Measurements from ENCODE around the gene SUSD6. TPM values are rescaled to one million over a fixed set of nuclear protein-coding genes. Genes with fewer than 3 reads are reported as not detected.

SUSD6 gene
- total RNA-seq, 1 donor from 2014 or later = 34.7 TPM

- DNase-seq (ENCODE audit: low spot score in 2 of 2, unreplicated experiment in 2 of 2) = no peak
- peaks cover 23% of the 10 kb centered on the region for H3K4me1 Mint-ChIP-seq
- no peaks in the 10 kb centered on the region for H3K36me3 Mint-ChIP-seq
- no peak overlapping the region for H3K4me3 Mint-ChIP-seq
- H3K27ac Mint-ChIP-seq = no peak overlapping the region
- H3K27me3 Mint-ChIP-seq (ENCODE audit: low read depth) = no peaks in the 10 kb centered on the region
- H3K9me3 Mint-ChIP-seq = no peaks in the 10 kb centered on the region
- no peak for TF ChIP-seq CTCF (IDR thresholded peaks at IDR 0.05; ENCODE audit: unreplicated experiment)
These were observed 76.9 kb downstream of the SUSD6 start for GRCh38 chr14:69688299-69688649.

- Mint-ChIP-seq H3K9me3 (no peaks in the 10 kb centered on the region), H3K27ac (no peak overlapping the region), H3K4me3 (no peak overlapping the region), H3K27me3 (ENCODE audit: low read depth) (no peaks in the 10 kb centered on the region), H3K36me3 (no peaks in the 10 kb centered on the region), H3K4me1 (peaks cover 25% of the 10 kb centered on the region)
- no peak for TF ChIP-seq CTCF (IDR thresholded peaks at IDR 0.05; ENCODE audit: unreplicated experiment)
- no peak for DNase-seq (ENCODE audit: low spot score in 2 of 2, unreplicated experiment in 2 of 2)
These were observed 78.6 kb downstream of the SUSD6 start for GRCh38 chr14:69690042-69690441.

- TF ChIP-seq CTCF (IDR thresholded peaks at IDR 0.05; ENCODE audit: unreplicated experiment) = no peak
- no peak for DNase-seq (ENCODE audit: low spot score in 2 of 2, unreplicated experiment in 2 of 2)
- H3K27ac Mint-ChIP-seq = no peak overlapping the region
- no peaks in the 10 kb centered on the region for H3K36me3 Mint-ChIP-seq
- peaks cover 38% of the 10 kb centered on the region for H3K4me1 Mint-ChIP-seq
- no peaks in the 10 kb centered on the region for H3K27me3 Mint-ChIP-seq (ENCODE audit: low read depth)
- no peak overlapping the region for H3K4me3 Mint-ChIP-seq
- H3K9me3 Mint-ChIP-seq = no peaks in the 10 kb centered on the region
These were observed 81.2 kb downstream of the SUSD6 start for GRCh38 chr14:69692594-69692993.

GRCh38 chr14:69693145-69693544 lies 81.7 kb downstream of the SUSD6 start:
- Mint-ChIP-seq H3K4me3 (no peak overlapping the region), H3K9me3 (no peaks in the 10 kb centered on the region), H3K27ac (no peak overlapping the region), H3K4me1 (peaks cover 37% of the 10 kb centered on the region), H3K27me3 (ENCODE audit: low read depth) (no peaks in the 10 kb centered on the region), H3K36me3 (no peaks in the 10 kb centered on the region)
- no peak for TF ChIP-seq CTCF (IDR thresholded peaks at IDR 0.05; ENCODE audit: unreplicated experiment)
- no peak for DNase-seq (ENCODE audit: low spot score in 2 of 2, unreplicated experiment in 2 of 2)

GRCh38 chr14:69693801-69694729 lies 82.7 kb downstream of the SUSD6 start:
- Mint-ChIP-seq H3K9me3 (no peaks in the 10 kb centered on the region), H3K4me1 (peaks cover 40% of the 10 kb centered on the region), H3K4me3 (no peak overlapping the region), H3K27ac (peak overlapping the region; percentile 49), H3K36me3 (no peaks in the 10 kb centered on the region), H3K27me3 (ENCODE audit: low read depth) (no peaks in the 10 kb centered on the region)
- TF ChIP-seq CTCF (IDR thresholded peaks at IDR 0.05; ENCODE audit: unreplicated experiment) = no peak
- DNase-seq (ENCODE audit: low spot score in 2 of 2, unreplicated experiment in 2 of 2) = no peak

All from mesothelial cell of epicardium (in vitro differentiated cells).